CD4-positive, alpha-beta T cell treated with Interleukin-2 at 100 ng/mL for 4 hours (primary cell): ENCODE measurements around the gene KIAA1671.

ENCODE experiments used
- DNase-seq: peaks from one replicate; pipeline ENCODE4 v3.0.0-alpha.2; 2020; ENCODE audit warnings: low spot score

Gene KIAA1671

DNA sequence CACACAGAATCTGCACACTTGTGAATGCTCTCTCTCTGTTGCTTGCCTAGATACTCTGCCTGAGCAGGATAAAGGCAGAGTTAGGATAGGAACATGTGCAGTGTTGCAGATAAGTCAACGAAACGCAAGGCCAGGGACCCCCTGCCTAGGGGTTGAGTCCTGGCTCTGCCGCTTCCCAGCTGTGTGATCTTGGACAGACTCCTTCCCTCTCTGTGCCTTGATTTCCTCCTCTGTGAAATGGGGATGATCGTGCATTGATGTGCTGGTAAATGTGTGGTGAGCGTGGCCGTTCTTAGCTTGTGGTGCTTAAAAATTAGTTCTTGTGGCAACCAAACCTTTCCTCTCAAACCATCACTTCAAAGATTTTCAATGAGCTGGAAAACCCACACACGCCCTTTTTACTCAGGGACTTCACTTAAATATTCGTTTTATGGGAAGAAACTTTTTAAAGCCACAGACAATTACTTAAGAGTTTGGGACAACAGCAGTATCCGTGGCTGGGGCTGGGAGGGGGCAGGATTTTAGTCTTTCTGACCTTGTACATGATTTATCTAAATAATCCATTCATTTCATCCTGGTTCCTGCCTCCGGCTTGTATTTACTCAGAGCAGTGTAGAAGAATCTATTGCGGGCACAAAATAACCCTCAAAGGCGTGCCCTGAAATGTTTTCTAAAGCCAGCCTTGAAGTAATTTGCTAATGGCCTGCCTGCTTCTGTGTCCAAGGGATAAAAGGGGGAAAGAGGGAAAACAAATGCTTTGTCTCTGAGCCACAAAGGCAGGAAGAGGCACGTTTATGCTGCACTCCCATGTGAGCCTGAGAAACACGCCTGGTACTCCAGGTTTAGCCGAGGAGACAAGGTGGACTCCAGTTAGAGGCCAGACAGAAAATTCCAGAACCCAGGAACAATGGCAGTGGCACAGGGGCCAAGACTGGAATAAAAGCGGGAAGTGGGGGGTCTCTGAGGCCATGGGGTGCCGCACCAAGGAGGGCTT is 162.2 kb downstream of the KIAA1671 start:
- DNase-seq = no peak

DNA sequence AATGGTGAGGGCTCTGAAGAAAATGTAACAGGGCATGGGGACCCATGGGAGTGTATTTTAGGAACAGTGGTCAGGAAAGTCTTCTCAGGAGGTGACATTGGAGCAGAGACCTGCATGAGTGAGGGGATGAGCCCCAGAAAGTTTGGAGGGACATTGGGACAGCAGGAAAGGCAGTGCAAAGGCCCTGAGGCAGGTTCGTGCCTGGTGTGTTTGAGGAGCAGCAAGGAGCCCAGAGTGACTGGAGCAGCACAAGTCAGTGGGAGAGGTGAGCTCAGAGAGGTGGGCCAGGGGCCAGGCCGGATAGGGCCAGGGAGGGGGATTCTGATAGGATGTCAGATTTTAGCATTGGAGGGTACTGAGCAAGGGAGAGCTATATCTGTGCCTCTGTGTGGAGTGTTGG is 167.1 kb downstream of the KIAA1671 start:
- no peak for DNase-seq

DNA sequence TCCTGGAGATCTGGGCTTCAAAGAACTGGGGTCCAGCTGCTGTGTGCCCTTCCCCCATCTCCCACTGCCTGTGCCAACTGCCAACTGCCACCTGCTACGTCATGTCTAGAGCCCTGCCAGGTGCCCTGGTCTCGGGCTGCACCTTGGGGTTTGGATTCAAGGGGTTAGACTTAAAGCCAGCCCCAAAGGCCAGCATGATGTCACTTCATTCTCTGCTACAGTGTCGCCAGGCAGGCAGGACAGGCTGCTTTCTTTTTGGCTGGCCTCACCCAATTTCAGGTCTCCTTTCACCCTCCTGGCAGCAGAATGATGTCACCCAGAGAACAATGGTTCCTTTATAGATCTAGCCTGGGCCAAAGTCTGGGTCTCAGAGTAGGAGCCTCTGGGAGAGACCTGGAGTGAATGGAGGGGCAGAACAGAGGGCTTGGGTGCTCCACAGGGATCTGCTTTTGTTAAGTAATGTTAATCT is 167.6 kb downstream of the KIAA1671 start:
- DNase-seq = no peak

DNA sequence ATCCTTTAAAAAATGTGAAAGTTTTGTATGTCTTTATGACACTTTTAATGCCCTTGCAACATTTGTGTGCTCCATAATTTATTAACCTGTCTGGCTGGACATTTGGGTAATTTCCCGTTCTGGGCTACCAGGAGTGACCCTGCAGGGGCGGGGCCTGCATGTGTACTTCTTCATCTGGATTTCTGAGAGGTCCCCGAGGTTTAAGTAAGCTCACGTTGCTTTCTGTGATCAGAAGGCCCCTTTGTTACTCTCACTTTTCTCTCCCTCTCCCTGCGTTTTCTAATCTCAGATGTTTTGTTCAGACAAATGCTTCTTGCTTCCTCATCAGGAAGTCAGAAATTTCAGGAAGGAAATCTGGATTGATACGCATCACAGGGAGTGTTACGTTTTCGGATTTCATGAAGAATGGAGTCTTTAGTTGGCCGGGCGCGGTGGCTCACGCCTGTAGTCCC is 168.3 kb downstream of the KIAA1671 start:
- DNase-seq = no peak

DNA sequence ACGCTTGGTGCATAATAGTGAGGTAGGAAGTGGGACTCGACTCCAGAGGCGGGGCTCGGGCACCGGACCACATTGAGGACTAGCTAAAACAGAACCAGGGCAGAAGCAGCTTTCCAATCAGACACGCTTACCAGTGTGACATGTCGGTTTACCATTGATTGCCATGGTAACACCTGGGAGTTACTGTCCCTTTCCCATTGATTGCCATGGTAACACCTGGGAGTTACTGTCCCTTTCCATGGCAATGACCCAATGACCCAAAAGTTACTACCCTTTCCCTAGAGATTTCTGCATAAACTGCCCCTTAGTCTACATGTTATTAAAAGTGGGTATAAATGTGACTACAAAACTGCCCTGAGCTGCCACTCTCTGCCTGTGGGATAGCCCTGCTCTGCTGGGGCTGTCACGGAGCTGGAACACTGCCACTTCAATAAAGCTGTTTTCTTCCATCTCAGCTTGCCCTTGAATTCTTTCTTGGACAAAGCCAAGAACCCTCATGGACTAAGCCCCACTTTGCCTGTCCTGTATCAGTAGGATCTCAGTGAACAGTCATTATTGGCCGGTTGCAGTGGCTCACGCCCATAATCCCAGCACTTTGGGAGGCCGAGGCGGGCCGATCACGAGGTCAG is 169.7 kb downstream of the KIAA1671 start:
- DNase-seq = no peak

DNA sequence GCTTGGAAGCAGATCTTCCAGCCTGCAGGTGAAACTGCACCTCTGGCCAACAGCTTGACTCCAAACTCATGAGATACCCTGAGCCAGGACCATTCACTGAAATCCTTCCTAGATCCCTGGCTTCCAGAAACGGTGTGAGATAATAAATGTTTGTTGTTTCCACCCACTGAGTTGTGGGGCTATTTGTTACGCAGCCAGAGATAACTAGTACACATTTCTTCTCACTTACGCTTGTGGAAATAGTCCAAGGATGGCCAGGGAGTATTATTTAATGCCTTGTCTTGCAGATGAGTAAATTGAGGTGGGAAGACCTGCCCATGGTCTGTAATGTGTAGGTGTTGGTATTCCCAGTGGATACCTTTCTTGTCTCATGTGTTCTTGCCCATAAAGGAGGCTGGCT is 171.2 kb downstream of the KIAA1671 start:
- DNase-seq = no peak

DNA sequence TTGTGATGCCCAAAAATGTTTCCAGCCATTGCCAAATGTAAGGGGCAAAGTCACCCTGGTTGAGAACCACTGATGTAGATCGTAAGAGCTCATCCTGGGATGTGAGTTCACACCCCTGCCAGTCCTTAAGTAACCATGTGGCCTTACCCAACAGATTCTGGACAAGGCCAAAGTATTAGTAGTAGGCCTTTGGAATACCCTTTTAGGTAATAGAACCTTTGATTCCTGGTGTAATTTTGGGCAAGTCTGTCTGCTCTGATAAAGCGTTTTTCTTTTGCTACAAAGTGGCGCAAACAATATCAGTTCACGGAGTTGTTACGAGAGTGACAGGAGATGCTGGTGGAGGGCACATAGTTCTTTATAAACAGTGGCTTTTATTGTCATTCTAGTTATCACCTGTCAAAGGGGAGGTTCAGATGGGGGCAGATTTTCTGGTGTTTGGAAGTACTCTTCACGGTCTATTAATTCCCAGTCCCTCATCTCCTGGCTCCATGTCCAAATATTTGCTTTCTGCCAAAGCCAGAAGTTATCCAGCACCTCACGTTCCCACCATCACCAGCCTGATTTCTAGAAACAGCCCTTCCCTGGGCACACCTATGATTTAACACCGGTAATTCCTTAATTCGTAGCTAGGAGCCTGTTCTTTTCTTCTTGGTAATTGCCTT is 173.3 kb downstream of the KIAA1671 start:
- DNase-seq = no peak

DNA sequence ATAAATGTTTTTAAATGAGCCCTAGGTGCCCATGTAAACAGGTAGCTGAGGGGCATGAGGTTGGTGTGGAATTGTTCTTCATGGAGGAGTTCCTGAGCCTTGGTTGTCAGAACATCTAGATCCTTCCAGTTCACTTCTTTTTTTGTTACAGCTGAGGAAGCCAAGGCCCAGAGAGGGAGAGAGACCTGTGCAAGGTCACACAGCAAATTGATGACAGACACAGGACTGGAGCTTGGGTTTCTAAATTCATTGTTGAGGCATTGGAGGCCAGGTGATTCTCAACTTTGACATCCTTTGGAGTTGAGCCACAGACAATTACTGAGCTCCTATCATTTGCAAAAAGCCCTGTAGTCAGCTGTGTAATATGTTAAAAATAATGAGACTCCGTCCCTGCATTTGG is 174.0 kb downstream of the KIAA1671 start:
- DNase-seq = no peak

DNA sequence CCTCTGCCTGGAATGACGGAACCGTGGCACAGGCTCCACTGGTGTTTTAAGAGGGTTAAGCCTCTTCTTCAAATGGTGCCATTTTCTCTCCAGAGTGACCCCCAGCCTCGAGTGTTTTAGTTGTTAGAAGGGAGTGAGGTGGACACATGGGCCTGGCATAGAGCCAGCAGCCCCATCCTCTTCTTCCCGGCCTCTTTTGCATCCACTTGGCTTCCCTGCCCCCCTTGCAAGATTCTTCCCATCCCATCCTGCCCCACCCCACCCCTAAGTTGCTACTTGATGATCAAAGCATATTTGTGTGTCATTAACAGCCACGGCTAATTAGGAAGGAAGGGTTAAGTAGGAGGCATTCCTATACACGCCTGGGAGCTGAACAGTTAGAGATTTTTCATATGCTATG is 174.8 kb downstream of the KIAA1671 start:
- no peak for DNase-seq

DNA sequence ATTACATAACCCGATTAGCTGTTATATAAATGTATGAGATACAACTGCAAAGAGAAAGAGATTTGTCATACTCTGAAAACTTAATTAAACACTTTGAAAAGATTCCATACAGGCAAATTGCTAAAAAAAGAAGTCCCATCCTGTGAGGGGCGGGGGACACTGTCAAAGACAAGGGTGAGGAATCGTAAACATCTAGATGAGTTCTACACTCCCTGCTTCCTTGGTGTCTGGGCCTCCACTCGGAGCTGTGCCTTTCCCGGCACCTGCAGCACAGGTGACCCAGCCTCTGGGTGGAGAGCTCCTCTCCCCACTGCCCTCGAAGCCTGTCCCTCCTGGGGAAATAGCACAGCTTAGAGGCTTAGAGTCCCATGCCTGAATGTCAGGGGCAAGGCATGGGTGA is 177.9 kb downstream of the KIAA1671 start:
- no peak for DNase-seq

DNA sequence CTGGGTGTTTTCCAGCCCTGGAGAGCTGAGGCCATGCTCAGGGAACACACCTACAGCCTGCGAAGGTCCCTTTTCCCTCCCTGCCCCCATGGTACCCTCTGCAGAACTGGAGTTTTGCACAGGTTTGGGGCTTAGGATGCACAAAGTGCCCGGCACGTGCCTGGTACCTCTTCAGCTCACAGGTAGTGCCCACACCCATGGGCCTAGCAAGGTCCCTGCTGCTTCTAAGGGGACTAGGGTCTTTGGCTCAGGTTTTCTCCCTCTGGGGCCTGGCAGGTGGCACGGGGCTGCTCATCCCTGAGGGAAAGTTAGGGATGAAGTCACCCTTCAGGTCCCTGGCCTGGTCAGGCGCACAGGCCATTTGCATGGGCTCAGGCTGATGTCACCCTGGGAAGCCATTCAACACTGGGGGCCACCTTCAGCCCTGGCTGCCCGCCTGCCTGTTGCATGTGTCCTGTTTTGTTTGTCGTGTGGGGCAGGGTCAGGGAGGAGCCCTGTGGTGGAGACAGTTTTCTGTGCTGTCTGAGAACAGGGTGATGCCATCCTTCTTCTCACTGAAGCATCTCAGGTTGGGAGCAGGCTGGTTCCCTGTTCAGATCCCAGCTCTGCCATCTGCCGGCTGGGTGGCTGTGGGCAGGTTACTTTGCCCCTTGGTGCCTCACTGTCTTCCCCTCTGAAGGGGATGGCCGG is 178.8 kb downstream of the KIAA1671 start:
- DNase-seq = no peak

DNA sequence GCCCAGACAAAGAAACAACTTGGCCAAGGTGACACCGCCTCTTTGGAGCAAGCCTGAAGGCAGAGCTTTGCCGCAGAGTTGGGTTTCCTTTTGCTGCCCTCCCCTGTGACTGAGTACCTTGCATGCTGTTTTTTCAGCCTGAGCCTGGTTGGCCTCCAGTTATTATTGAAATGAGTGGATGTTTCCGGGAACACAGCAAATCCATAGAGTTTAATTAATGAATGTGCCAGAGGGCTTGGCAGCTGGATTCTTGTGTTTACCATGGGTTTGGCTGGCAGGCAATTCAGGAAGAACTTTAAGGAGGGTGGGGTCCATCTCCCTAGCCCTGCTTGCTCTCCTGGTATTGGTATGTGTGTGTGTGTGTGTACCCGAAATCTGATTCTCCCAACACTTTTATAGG is 181.5 kb downstream of the KIAA1671 start:
- DNase-seq = no peak

DNA sequence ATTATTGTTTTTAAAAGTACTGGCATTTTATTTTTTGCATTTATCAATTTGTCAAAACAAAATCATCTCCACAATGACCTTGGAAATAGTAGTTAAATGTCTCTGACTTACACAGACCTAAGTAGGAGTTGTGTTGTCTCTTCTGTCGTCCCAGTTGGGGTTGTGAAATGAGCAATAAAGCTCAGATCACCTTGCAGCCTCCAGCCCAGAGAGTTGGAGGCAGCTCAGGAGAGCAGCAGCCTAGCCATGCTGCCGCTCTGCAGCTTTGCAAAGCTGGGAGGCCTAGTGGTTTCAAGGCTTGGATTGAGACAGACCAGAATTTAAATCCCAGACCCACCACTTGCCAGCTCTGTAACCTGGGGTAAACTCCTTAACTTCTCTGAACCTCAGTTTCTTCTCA is 181.9 kb downstream of the KIAA1671 start:
- no peak for DNase-seq

DNA sequence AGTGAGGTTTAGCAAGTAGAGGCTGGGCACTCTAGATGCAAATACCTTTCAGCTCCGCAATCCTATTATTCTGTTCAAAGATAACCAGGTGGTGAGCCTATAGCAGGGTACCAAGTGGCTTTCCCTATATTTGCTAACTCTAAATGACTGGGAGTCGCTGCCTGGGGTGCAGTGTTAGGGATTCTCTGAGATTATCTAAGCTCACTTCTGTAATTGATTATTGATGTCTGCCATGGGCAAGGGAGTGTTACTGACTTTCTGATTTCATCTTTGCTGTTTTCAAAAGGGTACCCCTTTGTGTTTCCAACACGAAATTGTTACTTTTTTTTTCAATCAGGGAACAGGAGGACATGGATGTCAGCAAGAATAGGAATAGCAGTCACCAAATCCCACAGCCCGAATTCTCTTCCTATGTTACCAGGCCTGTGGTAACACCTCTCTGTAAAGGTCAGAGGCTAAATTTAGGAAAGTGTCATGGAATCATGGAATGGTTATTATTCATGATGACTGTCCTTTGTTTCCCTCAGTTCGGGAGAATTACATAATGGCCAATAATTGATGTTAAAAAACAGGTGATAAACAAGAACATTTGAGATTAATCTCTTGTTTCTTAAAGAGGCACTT is 184.5 kb downstream of the KIAA1671 start:
- DNase-seq = no peak

DNA sequence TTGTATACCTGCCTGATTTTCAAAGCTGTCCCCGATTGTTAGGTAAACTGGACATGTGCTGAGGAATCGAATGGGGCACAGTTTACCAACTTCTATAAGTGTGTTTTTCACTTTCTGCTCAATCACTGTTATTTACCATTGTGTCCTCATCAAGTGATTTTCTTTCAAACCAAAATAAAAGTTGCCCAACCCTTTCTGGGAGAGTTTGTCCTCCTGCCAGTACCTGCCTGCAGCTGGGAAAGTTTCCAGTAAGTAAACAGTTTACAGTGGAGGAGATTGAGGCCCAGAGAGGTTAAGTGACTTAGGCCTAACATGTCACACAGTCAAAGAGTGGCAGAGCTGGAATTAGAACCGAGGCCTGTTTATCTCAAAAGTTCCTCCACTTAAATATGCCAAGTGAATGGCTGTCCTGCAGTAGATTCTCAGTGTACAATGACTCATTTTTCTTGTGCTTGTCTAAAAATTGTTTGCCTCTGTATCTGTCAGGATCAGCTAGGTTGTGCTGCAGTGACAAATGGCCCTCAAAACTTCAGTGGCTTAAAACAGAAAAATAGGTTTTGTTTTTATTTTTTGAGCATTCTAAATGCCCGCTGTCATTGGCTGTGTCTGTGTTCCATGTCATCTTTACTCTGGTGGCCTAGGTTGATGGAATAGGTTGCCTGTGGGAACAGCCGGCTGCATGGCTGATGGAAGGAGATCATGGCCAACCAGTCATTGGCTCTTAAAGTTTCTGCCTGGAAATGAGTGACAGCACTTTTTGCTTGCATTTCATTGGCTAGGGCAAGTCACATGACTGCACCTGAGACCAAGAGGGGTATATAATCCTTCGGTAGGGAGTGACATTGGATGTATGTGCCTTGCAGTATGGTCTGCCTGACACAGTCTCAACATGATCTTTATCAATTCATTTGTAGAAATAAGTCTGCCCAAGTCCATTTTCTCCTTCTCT is 185.3 kb downstream of the KIAA1671 start:
- no peak for DNase-seq

DNA sequence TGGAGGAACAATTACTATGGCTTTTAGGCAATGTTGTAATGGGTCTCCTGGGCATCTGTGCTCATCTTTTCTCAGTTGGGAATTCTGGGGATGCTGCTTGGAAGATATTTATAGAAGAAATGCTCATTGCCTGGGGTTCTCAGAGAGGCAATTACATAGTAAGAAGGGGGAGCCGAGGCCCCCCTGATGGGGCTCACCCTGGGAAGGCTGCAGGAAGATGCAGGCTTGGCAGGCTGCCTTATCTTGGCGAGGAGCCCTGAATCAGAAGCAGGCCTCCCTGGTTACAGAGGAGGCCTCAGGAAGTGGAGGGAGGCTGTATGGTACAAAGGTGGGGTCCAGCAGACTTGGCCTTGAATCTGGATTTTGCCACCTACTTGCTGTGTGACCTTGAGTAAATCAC is 186.5 kb downstream of the KIAA1671 start:
- no peak for DNase-seq

DNA sequence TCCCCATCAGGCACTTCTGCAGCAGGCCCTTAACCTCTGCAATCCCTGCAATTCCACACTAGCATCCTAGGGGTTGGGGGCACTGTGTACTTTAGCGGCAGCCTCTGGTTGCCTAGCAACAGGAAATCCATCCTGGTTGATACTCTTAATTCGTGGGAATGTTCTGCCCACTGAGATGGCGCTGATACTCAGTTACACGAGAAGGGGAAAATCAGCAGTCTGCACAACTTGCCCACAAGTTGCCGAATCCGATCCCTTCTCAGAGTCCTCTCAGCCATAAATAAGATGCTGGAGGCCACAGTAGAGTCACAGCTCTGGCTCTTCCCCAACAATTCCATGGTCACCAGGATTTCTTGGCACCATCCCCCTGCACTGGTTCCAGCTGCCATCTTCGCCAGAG is 189.6 kb downstream of the KIAA1671 start:
- no peak for DNase-seq

DNA sequence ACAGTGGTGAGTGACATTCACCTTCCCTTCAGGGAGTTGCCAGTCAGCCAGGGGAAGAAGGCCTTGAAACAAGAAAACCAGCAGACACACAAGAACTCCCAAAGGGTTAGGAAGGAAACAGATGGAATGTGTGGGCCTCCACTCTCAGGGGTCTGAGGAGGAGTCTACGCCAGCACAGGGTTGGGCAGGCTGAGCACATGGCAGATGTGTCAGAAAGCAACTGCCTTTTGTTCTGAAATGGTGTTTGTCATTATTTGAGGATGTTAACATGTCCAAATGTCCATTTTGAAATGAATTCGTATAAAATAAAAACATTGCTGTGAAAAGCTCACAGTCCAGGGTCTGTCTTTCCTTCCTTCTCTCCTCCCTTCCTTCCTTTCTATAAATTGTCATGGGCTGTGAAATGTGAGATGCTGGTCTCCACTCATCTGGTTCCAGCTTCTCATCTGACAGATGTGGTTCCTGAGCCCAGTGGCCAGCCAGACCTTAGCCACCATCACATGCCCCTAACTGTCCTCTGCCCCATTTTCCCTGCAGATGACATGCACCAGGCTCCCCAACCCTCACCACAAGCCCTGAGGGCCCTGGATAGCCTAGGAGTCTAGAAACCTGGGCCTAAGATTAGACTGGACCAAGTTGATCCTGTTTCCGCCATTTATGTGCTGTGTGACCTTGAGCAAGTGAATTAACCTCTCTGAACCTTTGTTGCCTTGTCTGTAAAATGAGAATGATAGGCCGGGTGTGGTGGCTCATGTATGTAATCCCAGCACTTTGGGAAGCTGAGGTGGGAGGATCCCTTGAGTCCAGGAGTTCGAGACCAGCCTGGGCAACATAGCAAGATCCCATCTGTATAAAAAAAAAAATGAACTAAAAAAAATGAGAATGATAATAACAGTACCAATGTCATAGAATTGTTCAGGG is 190.9 kb downstream of the KIAA1671 start:
- DNase-seq = no peak

DNA sequence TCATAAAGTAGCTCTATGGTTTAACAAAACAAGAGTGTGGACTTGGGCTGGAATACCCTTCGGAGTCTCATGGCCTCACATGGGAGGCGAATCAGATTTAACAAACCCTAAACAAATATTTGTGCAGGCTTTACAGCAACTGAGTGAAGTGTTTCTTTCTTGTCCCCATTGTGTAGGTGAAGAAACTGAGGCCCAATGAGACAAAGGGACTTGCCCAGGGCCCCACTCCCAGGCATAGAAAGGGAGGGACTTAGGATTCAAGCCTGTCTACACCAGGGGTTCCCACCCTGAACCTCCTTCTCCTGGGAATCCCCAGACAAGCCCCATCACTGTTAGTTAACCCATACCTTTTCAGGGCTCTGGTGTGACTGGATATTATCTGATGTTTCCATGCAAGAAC is 192.0 kb downstream of the KIAA1671 start:
- DNase-seq = no peak
